ENCODE measurements around the gene FAAP100. TPM values are rescaled to one million over a fixed set of nuclear protein-coding genes. Genes with fewer than 3 reads are reported as not detected.

FAAP100 gene
- total RNA-seq, 1 experiment from 2014 or later, result 34.0 TPM

DNA sequence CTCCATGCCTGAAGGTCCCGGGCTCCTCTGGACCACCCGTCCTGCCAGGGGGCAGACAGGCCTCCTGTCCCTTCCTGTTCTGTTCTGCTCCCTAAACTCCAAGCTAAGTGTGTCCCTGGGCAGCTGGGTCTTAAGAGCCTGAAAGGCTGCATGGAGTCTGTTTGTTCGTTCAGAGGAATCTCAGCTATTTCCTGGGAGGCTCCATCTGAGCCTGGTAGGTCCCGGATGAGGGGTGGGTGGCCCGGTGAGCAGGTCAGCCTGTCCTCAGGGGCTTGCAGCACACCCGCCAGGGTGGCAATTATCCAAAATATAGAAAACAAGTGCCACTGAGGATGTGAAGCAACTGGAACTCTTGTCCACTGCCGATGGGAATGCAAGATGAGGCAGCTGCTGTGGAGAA, 52.1 kb downstream of the FAAP100 start:
- no peak overlapping the region for H2AFZ ChIP-seq
- no peak for TF ChIP-seq EZH2 (IDR thresholded peaks at IDR 0.05; ENCODE audit: low read depth)
- TF ChIP-seq, protein P1, sequence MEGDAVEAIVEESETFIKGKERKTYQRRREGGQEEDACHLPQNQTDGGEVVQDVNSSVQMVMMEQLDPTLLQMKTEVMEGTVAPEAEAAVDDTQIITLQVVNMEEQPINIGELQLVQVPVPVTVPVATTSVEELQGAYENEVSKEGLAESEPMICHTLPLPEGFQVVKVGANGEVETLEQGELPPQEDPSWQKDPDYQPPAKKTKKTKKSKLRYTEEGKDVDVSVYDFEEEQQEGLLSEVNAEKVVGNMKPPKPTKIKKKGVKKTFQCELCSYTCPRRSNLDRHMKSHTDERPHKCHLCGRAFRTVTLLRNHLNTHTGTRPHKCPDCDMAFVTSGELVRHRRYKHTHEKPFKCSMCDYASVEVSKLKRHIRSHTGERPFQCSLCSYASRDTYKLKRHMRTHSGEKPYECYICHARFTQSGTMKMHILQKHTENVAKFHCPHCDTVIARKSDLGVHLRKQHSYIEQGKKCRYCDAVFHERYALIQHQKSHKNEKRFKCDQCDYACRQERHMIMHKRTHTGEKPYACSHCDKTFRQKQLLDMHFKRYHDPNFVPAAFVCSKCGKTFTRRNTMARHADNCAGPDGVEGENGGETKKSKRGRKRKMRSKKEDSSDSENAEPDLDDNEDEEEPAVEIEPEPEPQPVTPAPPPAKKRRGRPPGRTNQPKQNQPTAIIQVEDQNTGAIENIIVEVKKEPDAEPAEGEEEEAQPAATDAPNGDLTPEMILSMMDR (conservative IDR thresholded peaks at IDR 0.05), result no peak
- no TSS peak for BruUV-seq (replicated peaks)

DNA sequence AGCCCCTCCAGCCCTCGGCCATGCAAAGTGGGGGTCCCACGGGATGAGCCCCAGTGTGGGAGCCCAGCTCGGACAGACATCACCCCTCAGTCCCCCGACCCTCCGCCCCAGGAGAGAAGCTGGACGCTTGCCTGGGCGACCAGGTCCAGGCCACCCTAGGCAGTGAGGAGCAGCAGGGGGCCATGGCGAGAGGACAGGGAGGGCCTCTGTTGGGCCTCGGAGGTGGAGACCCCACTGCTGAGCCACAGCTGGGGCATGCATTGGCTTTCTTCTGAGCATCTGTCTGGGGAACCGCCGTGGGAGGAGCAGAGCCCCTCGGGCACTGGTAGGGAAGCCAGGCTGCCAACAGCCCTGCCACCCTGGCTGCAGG, 52.6 kb downstream of the FAAP100 start:
- Histone ChIP-seq H3K36me3 (ENCODE audit: low read depth) (no peaks in the 10 kb centered on the region), H3K79me2 (ENCODE audit: low read depth) (no peaks in the 10 kb centered on the region), H4K20me1 (ENCODE audit: insufficient read depth) (no peaks in the 10 kb centered on the region), H3K4me2 (no peak overlapping the region), H3K4me3 (no peak overlapping the region), H3F3A (ENCODE audit: insufficient read depth, low read depth) (peaks cover 6% of the 10 kb centered on the region; the same call in 1 of the 2 replicates), H3K27ac (no peak overlapping the region), H3K4me1 (replicated peaks; ENCODE audit: insufficient read depth) (no peaks in the 10 kb centered on the region), H3K9me2 (ENCODE audit: insufficient read depth) (no peaks in the 10 kb centered on the region), H2AFZ (no peak overlapping the region), H3K9me3 (ENCODE audit: insufficient read depth, low read depth) (no peaks in the 10 kb centered on the region), H3K27me3 (ENCODE audit: insufficient read depth, low read depth) (no peaks in the 10 kb centered on the region)
- ChIA-PET CTCF (interaction anchor here (0.6 to 1.0 kb wide), 2 partner anchors 19 to 358 kb away, joined by 3 to 4 read pairs; no protein-coding TSS in a partner anchor), POLR2A (ENCODE audit: unreplicated experiment) (interaction anchor here (0.6 kb wide), 2 partner anchors 81 to 1321 kb away, joined by 3 to 7 read pairs; no protein-coding TSS in a partner anchor)
- DNase-seq, result no peak
- no TSS peak for BruUV-seq (replicated peaks)
- intact Hi-C loops (cut with micrococcal nuclease; ENCODE audit: unreplicated experiment), result no loop called here
- TF ChIP-seq, protein P1 (conservative IDR thresholded peaks at IDR 0.05), result no peak
- no peak for TF ChIP-seq EZH2 (IDR thresholded peaks at IDR 0.05; ENCODE audit: low read depth)

More for the DNA sequence above, 52.1 kb downstream of the FAAP100 start:
- intact Hi-C loops (cut with micrococcal nuclease; ENCODE audit: unreplicated experiment), result no loop called here
- DNase-seq, result peak in 1 of 2 experiments; percentile 49
- Histone ChIP-seq H3K4me2 (no peak overlapping the region), H3K27ac (no peak overlapping the region), H3K4me3 (no peak overlapping the region), H3K79me2 (ENCODE audit: low read depth) (no peaks in the 10 kb centered on the region), H3K9me2 (ENCODE audit: insufficient read depth) (no peaks in the 10 kb centered on the region), H3K4me1 (replicated peaks; ENCODE audit: insufficient read depth) (no peaks in the 10 kb centered on the region), H4K20me1 (ENCODE audit: insufficient read depth) (no peaks in the 10 kb centered on the region), H3F3A (ENCODE audit: insufficient read depth, low read depth) (peaks cover 6% of the 10 kb centered on the region; the same call in 1 of the 2 replicates), H3K27me3 (ENCODE audit: insufficient read depth, low read depth) (no peaks in the 10 kb centered on the region), H3K9me3 (ENCODE audit: insufficient read depth, low read depth) (no peaks in the 10 kb centered on the region), H3K36me3 (ENCODE audit: low read depth) (no peaks in the 10 kb centered on the region)
- ChIA-PET POLR2A (ENCODE audit: unreplicated experiment) (interaction anchor here (0.6 kb wide), 2 partner anchors 81 to 1322 kb away, joined by 3 to 7 read pairs; no protein-coding TSS in a partner anchor), CTCF (interaction anchor here (0.5 to 1.0 kb wide), 4 partner anchors 15 to 516 kb away, joined by 3 to 4 read pairs (median 4); no protein-coding TSS in a partner anchor)

DNA sequence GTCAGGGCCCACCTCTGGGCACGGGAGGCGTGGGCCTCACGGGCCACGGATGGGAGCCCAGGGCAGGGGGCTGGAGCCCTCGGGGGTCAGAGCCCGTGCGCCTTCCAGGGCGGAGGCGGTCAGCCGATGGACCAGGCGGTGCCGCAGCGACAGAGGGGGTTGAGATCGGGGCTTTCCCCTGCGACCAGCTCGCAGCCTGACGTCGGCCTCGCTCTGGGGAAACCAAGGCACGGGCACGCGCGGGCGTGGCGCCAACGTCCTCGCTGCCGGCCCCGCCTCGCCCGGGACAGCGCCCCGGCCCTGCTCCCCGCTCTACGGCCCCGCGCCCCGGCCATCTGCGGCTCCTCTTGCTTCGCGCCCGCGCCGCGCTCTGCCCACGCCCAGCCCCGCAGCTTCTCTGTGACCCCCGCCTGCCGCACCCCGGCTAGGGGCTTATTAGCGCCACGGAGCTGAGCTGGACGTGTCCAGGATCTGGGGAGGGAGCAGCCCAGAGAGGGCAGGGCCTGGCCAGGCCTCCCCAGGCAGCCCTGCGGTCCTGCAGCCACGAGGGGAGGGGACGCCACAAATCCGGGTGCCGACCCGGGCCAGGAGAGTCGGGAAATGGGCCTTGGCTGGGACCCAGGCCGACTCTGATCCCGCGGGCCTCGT, 53.1 kb downstream of the FAAP100 start:
- TF ChIP-seq, protein P1 (conservative IDR thresholded peaks at IDR 0.05), result no peak
- no peak for TF ChIP-seq EZH2 (IDR thresholded peaks at IDR 0.05; ENCODE audit: low read depth)
- no peaks in the 10 kb centered on the region for H3K9me3 ChIP-seq (ENCODE audit: insufficient read depth, low read depth)
- ChIA-PET CTCF (no interaction called here), POLR2A (ENCODE audit: unreplicated experiment) (interaction anchor here (0.6 to 0.7 kb wide), 2 partner anchors 14 to 524 kb away, joined by 4 to 13 read pairs; partner anchors contain the start of genes CENPX and LRRC45)
- BruUV-seq (replicated peaks), result no TSS peak
- no peak overlapping the region for H3K4me2 ChIP-seq
- no peaks in the 10 kb centered on the region for H3K36me3 ChIP-seq (ENCODE audit: low read depth)
- H4K20me1 ChIP-seq (ENCODE audit: insufficient read depth), result no peaks in the 10 kb centered on the region
- no peak overlapping the region for H3K27ac ChIP-seq
- no peaks in the 10 kb centered on the region for H3K9me2 ChIP-seq (ENCODE audit: insufficient read depth)
- no peaks in the 10 kb centered on the region for H3K79me2 ChIP-seq (ENCODE audit: low read depth)
- no peaks in the 10 kb centered on the region for H3K27me3 ChIP-seq (ENCODE audit: insufficient read depth, low read depth)
- DNase-seq, result no peak
- H3F3A ChIP-seq (ENCODE audit: insufficient read depth, low read depth), result peaks cover 6% of the 10 kb centered on the region; the same call in 1 of the 2 replicates
- no peak overlapping the region for H2AFZ ChIP-seq
- intact Hi-C loops (cut with micrococcal nuclease; ENCODE audit: unreplicated experiment), result no loop called here
- H3K4me1 ChIP-seq (replicated peaks; ENCODE audit: insufficient read depth), result no peaks in the 10 kb centered on the region
- H3K4me3 ChIP-seq, result no peak overlapping the region
